AG04450 (cell line): Measurements from ENCODE around the gene SCRT2. TPM values are rescaled to one million over a fixed set of nuclear protein-coding genes. Genes with fewer than 3 reads are reported as not detected.

Experiments
- CTCF ChIA-PET: fragments of 300-600, 350-600 bp; formaldehyde crosslinking; extraction: SDS; loops from one replicate; lab custom pipeline; 2022; ENCODE audit warnings: antibody characterized with exemption, inconsistent platforms; lab: Charles Lee
- POLR2A ChIA-PET: fragments of 350-600 bp; formaldehyde crosslinking; extraction: SDS; loops from one replicate; lab custom pipeline; 2021; ENCODE audit warnings: antibody characterized with exemption, inconsistent platforms; lab: Yijun Ruan, JAX
- DNase-seq: peaks from one replicate; pipeline ENCODE4 v3.0.0-alpha.2; 2011; ENCODE audit warnings: low read depth, low spot score
- H3K27ac ChIP-seq: one replicate; pipeline ENCODE4 v1.5.1; 2012; ENCODE audit warnings: low read depth, low read length, control low read depth
- H3K27me3 ChIP-seq: one replicate; pipeline ENCODE4 v1.6.0; 2012; ENCODE audit warnings: low read length; ENCODE audit not compliant: control insufficient read depth, insufficient read depth
- H3K4me3 ChIP-seq: 2 replicates; pipeline ENCODE4 v1.5.1; 2011; ENCODE audit warnings: mild to moderate bottlenecking, low read depth, low read length, control low read depth
- H3K9me3 ChIP-seq: 2 replicates; pipeline ENCODE4 v1.5.1; 2012; ENCODE audit warnings: low read length; ENCODE audit not compliant: control insufficient read depth, insufficient read depth
- CTCF ChIP-seq: IDR thresholded peaks from 2 replicates; pipeline ENCODE4 v1.5.1; 2011; ENCODE audit warnings: low read depth, low read length, control low read depth, inconsistent platforms
- polyA plus RNA-seq: library from polyadenylated mRNA; depleted of rRNA; stranded (reverse); fragments of >200 nt; gene quantifications from 2 replicates; pipeline ENCODE4 v1.2.3, GENCODE V29; 2011

Gene SCRT2
- polyA plus RNA-seq, 1 experiment, result not detected

GRCh38 chr20:622161-622560, 53.4 kb downstream of the SCRT2 start:
- H3K4me3 ChIP-seq, result no peak overlapping the region
- no peak overlapping the region for H3K27ac ChIP-seq
- TF ChIP-seq CTCF, result no peak
- CTCF ChIA-PET, result interaction anchor here (0.9 to 1.2 kb wide), 2 partner anchors 23 to 61 kb away, joined by 3 to 4 read pairs; no protein-coding TSS in a partner anchor
- DNase-seq, result no peak
- peaks cover 32% of the 10 kb centered on the region for H3K27me3 ChIP-seq
- POLR2A ChIA-PET, result no interaction called here
- H3K9me3 ChIP-seq, result peaks cover 6% of the 10 kb centered on the region; the same call in 1 of the 2 replicates

GRCh38 chr20:621125-621756, 54.4 kb downstream of the SCRT2 start:
- TF ChIP-seq CTCF, result no peak
- ChIA-PET CTCF (interaction anchor here (0.9 to 1.2 kb wide), 2 partner anchors 24 to 60 kb away, joined by 3 to 4 read pairs; no protein-coding TSS in a partner anchor), POLR2A (no interaction called here)
- no peak overlapping the region for H3K27ac ChIP-seq
- H3K27me3 ChIP-seq, result peaks cover 27% of the 10 kb centered on the region
- no peak overlapping the region for H3K4me3 ChIP-seq
- H3K9me3 ChIP-seq, result peaks cover 6% of the 10 kb centered on the region; the same call in 1 of the 2 replicates
- DNase-seq, result no peak

- no peak overlapping the region for H3K4me3 ChIP-seq
- H3K27ac ChIP-seq, result no peak overlapping the region
- ChIA-PET CTCF (no interaction called here), POLR2A (no interaction called here)
- DNase-seq, result no peak
- TF ChIP-seq CTCF, result no peak
- peaks cover 23% of the 10 kb centered on the region for H3K27me3 ChIP-seq
- peaks cover 6% of the 10 kb centered on the region; the same call in 1 of the 2 replicates for H3K9me3 ChIP-seq
Observed at GRCh38 chr20:620246-620645, 55.4 kb downstream of the SCRT2 start.

- Histone ChIP-seq H3K27me3 (peaks cover 20% of the 10 kb centered on the region), H3K4me3 (no peak overlapping the region), H3K27ac (no peak overlapping the region), H3K9me3 (peaks cover 6% of the 10 kb centered on the region; the same call in 1 of the 2 replicates)
- CTCF ChIA-PET, result no interaction called here
- POLR2A ChIA-PET, result no interaction called here
- DNase-seq, result no peak
- TF ChIP-seq CTCF, result no peak
Observed at GRCh38 chr20:618980-619379, 56.6 kb downstream of the SCRT2 start.

GRCh38 chr20:617934-618690, 57.5 kb downstream of the SCRT2 start:
- Histone ChIP-seq H3K4me3 (no peak overlapping the region), H3K27ac (no peak overlapping the region), H3K9me3 (peaks cover 6% of the 10 kb centered on the region; the same call in 1 of the 2 replicates), H3K27me3 (peaks cover 18% of the 10 kb centered on the region)
- CTCF ChIA-PET, result interaction anchor here (0.7 to 3.5 kb wide), 2 partner anchors 27 to 49 kb away, joined by 3 to 13 read pairs; no protein-coding TSS in a partner anchor
- DNase-seq, result no peak
- POLR2A ChIA-PET, result no interaction called here
- no peak for TF ChIP-seq CTCF
